Erythroblast (primary cell): ENCODE measurements around the gene PRM3.

Experiments
- GATA1 ChIP-seq: IDR thresholded peaks from 2 replicates; pipeline ENCODE4 v1.6.1; 2011; ENCODE audit warnings: low read depth, mild to moderate bottlenecking, control low read depth, low read length, moderate library complexity
- POLR2A ChIP-seq: IDR thresholded peaks from 2 replicates; pipeline ENCODE4 v1.6.1; 2011; ENCODE audit warnings: mild to moderate bottlenecking, low read length

GRCh38 chr16:11272921-11273720 is at the start of gene PRM3:
- TF ChIP-seq POLR2A (no peak), GATA1 (no peak)
